Stimulated activated CD4-positive, alpha-beta T cell treated with anti-CD3 and anti-CD28 coated beads, Interleukin-1b, Interleukin-23, amount 100 ng/mL, for 1 hour (primary cell): ENCODE measurements around the gene LYSMD2.

ENCODE experiments used
- DNase-seq, 2 donors: peaks; one replicate each; pipeline ENCODE4 v3.0.0-alpha.2; 2020; ENCODE audit warnings: low read depth in 2 of 2

The LYSMD2 gene

GRCh38 chr15:51718746-51719145, 18.7 kb downstream of the LYSMD2 start:
- DNase-seq = no peak

- no peak for DNase-seq
Measured at GRCh38 chr15:51718219-51718618, 19.2 kb downstream of the LYSMD2 start.

- no peak for DNase-seq
Measured at GRCh38 chr15:51714911-51715310, 22.5 kb downstream of the LYSMD2 start.

- DNase-seq = no peak
Measured at GRCh38 chr15:51714162-51714561, 23.3 kb downstream of the LYSMD2 start.

- DNase-seq = no peak
Measured at GRCh38 chr15:51709031-51709430, 28.4 kb downstream of the LYSMD2 start.

- DNase-seq = no peak
Measured at GRCh38 chr15:51708013-51708412, 29.4 kb downstream of the LYSMD2 start.

- DNase-seq = no peak
Measured at GRCh38 chr15:51706926-51707608, 30.4 kb downstream of the LYSMD2 start.

GRCh38 chr15:51706291-51706690, 31.2 kb downstream of the LYSMD2 start:
- no peak for DNase-seq

- DNase-seq = no peak
Measured at GRCh38 chr15:51702710-51703109, 34.7 kb downstream of the LYSMD2 start.

GRCh38 chr15:51699373-51699772, 38.1 kb downstream of the LYSMD2 start:
- DNase-seq = no peak

- DNase-seq = no peak
Measured at GRCh38 chr15:51697163-51697562, 40.3 kb downstream of the LYSMD2 start.

GRCh38 chr15:51696566-51696965, 40.9 kb downstream of the LYSMD2 start:
- no peak for DNase-seq

GRCh38 chr15:51692154-51692553, 45.3 kb downstream of the LYSMD2 start:
- no peak for DNase-seq

- no peak for DNase-seq
Measured at GRCh38 chr15:51688863-51689262, 48.6 kb downstream of the LYSMD2 start.

- DNase-seq = no peak
Measured at GRCh38 chr15:51687565-51687964, 49.9 kb downstream of the LYSMD2 start.

- peak in 1 of 2 donors; percentile 38 for DNase-seq
Measured at GRCh38 chr15:51681303-51681963, 56.0 kb downstream of the LYSMD2 start, which contains the start of gene SCG3. TSS of gene SCG3 (plus strand) at chr15:51681503. CDS start at chr15:51681756, 253 bp downstream.

GRCh38 chr15:51680321-51680720, 57.1 kb downstream of the LYSMD2 start:
- no peak for DNase-seq

- DNase-seq = no peak
Measured at GRCh38 chr15:51678096-51678495, 59.4 kb downstream of the LYSMD2 start.

GRCh38 chr15:51677452-51677851, 60.0 kb downstream of the LYSMD2 start:
- DNase-seq = no peak

GRCh38 chr15:51677021-51677420, 60.4 kb downstream of the LYSMD2 start:
- no peak for DNase-seq

GRCh38 chr15:51675234-51675633, 62.2 kb downstream of the LYSMD2 start:
- DNase-seq = no peak
